Measurements from ENCODE around the gene PACS2. TPM values are rescaled to one million over a fixed set of nuclear protein-coding genes. Genes with fewer than 3 reads are reported as not detected.

PACS2 gene
- total RNA-seq, 3 donors from 2014 or later = 46.0 to 70.9 (median 67.8) TPM

DNA sequence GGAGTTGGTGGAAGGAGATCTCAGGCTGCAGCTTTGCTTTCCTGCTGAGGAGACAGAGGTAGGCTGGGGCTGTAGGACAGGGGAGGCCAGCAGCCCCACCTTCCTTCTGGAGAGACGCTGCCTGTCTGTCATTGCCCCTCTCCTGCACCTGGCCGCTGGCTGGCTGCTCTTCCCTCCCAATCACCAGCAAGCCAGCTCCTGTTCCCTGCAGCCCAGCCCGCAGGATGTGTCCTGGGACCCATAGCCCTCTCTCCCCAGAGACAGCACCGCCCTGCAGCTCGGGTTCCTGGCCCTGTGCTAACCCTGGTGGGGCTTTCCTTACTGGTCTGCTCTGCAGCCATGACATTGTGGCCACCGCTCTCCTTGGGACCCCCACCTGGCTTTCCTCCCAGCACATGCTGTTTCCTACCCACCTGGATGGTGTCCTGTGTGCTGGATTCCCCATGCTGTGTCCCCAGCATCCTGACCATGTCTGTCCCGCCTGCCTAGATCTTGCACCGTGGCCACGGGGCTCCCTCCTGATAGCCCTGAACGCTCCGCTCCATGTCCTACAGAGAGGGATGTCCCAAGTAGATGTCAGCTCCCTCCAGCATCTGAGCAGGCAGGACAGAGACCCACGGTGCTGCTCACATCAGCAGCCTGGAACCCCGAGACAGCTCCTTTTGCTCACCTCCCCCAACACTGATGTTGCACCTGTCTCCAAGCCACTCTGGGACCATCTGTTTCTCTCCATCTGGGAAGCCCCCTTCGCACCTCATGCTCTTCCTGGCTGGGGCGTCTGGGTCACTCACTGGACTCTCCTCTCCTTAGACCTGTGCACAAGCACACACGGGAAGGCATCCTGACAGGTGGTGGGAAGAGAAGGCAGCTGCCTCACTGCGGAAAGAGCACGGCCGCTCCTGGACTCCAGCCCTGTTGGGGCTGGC is 104.0 kb downstream of the PACS2 start:
- Histone ChIP-seq H3K9me3 (no peaks in the 10 kb centered on the region), H3K36me3 (no peaks in the 10 kb centered on the region), H3K27ac (peak overlapping the region; percentile 73 to 84), H3K27me3 (no peaks in the 10 kb centered on the region), H3K4me1 (peaks cover 17 to 22% of the 10 kb centered on the region in 2 donors), H3K4me3 (peak overlapping the region; percentile 66 to 79 (median 71))
- no peak for DNase-seq (ENCODE audit: low spot score in 2 of 2)
- intact Hi-C loops (cut with DNase I; ENCODE audit: low total_unique reads) = no loop called here
- TF ChIP-seq POLR2AphosphoS5 (IDR thresholded peaks at IDR 0.05) (no peak), POLR2A (IDR thresholded peaks at IDR 0.05) (no peak)
- TF ChIP-seq, protein P1, sequence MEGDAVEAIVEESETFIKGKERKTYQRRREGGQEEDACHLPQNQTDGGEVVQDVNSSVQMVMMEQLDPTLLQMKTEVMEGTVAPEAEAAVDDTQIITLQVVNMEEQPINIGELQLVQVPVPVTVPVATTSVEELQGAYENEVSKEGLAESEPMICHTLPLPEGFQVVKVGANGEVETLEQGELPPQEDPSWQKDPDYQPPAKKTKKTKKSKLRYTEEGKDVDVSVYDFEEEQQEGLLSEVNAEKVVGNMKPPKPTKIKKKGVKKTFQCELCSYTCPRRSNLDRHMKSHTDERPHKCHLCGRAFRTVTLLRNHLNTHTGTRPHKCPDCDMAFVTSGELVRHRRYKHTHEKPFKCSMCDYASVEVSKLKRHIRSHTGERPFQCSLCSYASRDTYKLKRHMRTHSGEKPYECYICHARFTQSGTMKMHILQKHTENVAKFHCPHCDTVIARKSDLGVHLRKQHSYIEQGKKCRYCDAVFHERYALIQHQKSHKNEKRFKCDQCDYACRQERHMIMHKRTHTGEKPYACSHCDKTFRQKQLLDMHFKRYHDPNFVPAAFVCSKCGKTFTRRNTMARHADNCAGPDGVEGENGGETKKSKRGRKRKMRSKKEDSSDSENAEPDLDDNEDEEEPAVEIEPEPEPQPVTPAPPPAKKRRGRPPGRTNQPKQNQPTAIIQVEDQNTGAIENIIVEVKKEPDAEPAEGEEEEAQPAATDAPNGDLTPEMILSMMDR (IDR thresholded peaks at IDR 0.05) = no peak

DNA sequence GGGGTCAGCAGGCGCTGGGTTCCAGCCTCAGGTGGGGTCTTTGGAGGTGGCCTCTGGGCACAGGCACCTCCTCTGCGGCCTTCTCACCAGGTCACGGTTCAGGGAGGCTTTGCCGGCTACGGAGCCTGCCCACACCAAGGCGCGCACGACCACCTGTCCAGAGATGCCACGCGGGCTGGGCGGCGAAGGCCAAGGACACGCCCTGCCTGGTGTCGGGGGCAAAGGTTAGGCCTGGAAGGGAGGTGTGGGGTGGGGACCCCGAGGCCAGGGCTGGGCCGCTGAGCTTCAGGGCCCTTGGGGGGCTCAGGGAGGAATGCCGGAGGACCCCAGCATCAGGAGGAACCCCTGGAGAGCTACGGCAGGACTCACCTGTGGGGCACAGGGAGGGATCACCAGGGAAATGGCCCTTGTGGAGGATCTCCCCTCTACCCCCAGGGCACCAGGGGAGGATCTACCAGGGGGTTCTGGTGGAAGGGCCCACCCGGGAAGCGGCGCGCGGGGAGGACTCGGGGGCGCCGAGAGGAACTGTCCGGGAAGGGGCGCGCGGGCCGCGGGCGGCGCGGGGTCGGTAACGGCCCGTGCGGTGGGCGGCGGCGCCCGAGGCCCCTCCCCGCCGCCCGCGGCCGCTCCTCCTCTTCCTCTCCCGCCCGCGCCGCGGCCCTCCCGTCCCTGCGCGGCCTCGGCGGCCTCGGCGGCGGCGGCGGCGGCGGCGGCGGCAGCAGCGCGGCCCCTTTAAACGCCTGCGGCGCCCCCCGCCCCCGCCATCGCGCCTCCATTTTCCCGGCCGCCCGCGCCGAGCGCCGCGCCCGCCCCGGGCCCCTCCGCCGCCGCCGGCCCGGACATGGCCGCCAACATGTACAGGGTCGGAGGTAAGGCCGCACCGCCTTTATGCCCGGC is 104.9 kb downstream of the PACS2 start, which contains the start of gene MTA1:
TSS of gene MTA1 (plus strand) at position 633 of the 897 bp plus-strand sequence. CDS start at position 842, 209 bp downstream.
- DNase-seq (ENCODE audit: low spot score in 2 of 2) = no peak
- TF ChIP-seq, protein P1 (IDR thresholded peaks at IDR 0.05) = no peak
- TF ChIP-seq POLR2AphosphoS5 (IDR thresholded peaks at IDR 0.05) (no peak), POLR2A (IDR thresholded peaks at IDR 0.05) (no peak)
- Histone ChIP-seq H3K9me3 (no peaks in the 10 kb centered on the region), H3K27ac (peak within 1 kb of the TSS; percentile 73 to 84), H3K27me3 (no peaks in the 10 kb centered on the region), H3K4me1 (peaks cover 17 to 21% of the 10 kb centered on the region in 2 donors), H3K4me3 (peak within 1 kb of the TSS; percentile 68 to 79 (median 71)), H3K36me3 (no peaks in the 10 kb centered on the region)
- intact Hi-C loops (cut with DNase I; ENCODE audit: low total_unique reads) = no loop called here

DNA sequence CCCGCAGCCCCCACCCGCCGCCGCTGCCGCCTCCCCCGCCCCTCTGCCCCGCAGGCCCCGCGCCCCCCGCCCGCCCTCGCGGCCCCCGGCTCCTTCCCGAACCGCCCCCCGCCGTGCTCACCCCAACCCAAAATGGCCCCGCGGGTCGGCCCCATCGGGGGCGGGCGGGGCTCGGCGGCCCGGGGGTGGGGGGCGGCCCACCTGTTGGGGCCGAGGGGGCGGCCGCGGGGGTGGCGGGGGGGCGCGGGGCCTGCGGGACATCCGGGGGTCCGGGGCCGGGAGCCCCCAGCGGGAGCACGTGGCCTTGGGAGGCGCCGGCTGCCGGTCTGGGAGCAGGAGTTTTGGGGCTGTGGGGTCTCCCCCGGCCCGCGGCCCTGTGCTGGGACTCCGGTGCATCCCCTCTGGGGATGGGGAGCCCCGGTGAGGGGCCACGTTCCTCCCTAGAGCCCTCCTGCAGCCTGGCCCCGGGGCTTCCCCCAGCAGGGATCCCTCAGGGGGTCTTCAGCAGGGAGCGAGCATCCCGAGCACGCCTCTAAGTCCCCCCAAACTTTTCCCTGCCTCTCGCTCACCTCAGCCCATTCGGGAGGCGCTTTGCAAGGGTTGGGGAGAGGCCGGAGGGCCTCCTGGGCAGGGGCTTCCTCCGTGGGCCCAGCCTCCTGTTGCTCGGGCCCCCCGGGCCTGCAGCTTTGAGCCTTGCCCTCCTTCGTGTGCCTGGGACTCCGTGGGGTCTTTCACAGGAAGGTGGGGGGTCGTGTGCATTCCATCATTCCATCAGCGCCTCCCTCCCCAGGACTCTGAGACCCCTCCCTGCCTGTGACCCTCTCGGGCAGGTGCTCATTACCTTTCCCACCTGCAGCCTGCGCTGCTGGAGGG is 105.8 kb downstream of the PACS2 start:
- Histone ChIP-seq H3K36me3 (no peaks in the 10 kb centered on the region), H3K27ac (peak overlapping the region; percentile 73 to 84), H3K4me3 (peak overlapping the region; percentile 68 to 79 (median 71)), H3K4me1 (peaks cover 16 to 17% of the 10 kb centered on the region in 2 donors), H3K9me3 (no peaks in the 10 kb centered on the region), H3K27me3 (no peaks in the 10 kb centered on the region)
- DNase-seq (ENCODE audit: low spot score in 2 of 2) = no peak
- no peak for TF ChIP-seq POLR2AphosphoS5 (IDR thresholded peaks at IDR 0.05)
- TF ChIP-seq, protein P1 (IDR thresholded peaks at IDR 0.05) = no peak
- no peak for TF ChIP-seq POLR2A (IDR thresholded peaks at IDR 0.05)
- intact Hi-C loops (cut with DNase I; ENCODE audit: low total_unique reads) = no loop called here

DNA sequence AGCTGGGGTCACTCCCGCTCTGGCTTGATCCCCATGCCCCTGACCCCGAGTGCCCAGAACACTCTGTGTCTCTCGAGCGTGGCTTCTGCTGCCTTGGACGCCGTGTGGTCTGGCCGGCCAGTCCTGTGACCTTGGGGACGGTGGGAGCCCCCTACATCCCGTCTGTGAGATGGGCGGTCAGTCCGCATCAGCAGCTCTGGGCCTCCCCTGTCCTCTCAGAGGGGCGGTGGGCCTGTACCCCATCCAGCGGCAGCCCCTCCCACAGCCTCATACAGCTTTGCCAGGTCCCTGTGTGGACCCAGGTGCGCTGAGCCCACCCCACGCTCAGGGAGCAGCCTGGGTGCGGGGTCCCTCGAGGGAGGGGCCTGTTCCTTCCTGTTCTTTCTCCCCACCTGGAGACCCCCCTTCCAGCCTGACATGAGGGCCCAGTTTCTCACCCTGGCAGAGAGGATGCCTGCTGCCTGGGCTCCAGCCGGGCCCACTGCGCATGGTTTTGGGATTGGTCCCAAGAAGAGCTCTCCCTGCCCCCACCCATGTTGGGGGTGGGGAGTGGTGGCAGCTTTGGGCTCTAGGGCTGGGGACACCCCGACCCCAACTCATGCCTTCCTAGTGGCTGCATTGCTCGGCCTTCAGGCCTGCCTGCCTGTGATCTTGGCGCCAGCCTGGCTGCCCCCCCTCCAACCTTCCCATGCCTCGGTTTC is 106.6 kb downstream of the PACS2 start:
- intact Hi-C loops (cut with DNase I; ENCODE audit: low total_unique reads) = no loop called here
- DNase-seq (ENCODE audit: low spot score in 2 of 2) = no peak
- Histone ChIP-seq H3K36me3 (no peaks in the 10 kb centered on the region), H3K9me3 (no peaks in the 10 kb centered on the region), H3K4me1 (peaks cover 16 to 17% of the 10 kb centered on the region in 2 donors), H3K4me3 (peak overlapping the region; percentile 68 to 79 (median 71)), H3K27me3 (no peaks in the 10 kb centered on the region), H3K27ac (peak overlapping the region; percentile 73 to 84)
- TF ChIP-seq POLR2A (IDR thresholded peaks at IDR 0.05) (no peak), POLR2AphosphoS5 (IDR thresholded peaks at IDR 0.05) (no peak)
- TF ChIP-seq, protein P1 (IDR thresholded peaks at IDR 0.05) = no peak

All from breast epithelium (tissue), 4 donors.